M059J (cell line): ENCODE measurements around the gene ZNF678. TPM values are rescaled to one million over a fixed set of nuclear protein-coding genes. Genes with fewer than 3 reads are reported as not detected.

Experiments
- DNase-seq: peaks from one replicate; pipeline ENCODE4 v3.0.0-alpha.2; 2012; ENCODE audit warnings: low read depth
- total RNA-seq: library from RNA; depleted of rRNA; stranded (reverse); fragments of >200 nt; shearing (Covaris generic); gene quantifications from 2 replicates; pipeline ENCODE4 v1.2.3, GENCODE V29; 2014; rRNA removed

The ZNF678 gene
- total RNA-seq, 1 experiment from 2014 or later: 4.1 TPM

DNA sequence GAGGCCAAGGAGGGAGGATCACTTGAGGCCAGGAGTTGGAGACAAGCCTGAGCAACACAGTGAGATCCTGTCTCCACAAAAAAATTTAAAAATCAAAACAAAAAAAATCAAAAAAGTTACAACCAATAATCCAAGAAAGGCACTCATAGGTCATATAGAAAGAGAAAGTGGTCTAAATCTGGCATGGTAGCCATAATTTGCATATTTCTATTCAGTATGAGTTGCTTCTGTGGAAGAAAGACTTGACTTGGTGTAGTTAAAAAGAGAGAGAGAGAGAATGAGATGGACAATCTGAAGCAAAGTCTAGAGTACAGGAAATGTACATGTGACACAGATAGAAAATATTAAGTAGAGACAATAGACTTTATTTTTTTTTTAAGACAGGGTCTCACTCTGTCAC, 149.3 kb downstream of the ZNF678 start:
- no peak for DNase-seq

DNA sequence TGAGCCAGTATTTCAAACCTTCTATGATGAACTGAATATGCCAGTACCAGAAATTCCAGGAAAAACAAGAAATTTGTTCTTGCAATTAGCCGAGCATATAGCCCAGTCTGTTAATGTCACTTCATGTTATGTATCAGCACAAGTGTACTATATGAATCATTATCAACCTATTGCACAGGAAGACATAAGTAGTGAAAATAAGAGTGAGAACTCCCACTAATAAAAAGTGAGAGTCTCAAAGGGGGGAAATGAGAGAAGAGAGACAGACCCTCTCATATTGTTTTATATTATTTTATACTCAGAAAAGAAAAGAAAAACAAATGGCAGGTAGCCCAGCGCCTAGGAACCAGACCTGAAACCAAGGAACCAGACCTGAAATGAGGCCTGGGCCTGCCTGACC, 155.6 kb downstream of the ZNF678 start:
- DNase-seq: no peak

DNA sequence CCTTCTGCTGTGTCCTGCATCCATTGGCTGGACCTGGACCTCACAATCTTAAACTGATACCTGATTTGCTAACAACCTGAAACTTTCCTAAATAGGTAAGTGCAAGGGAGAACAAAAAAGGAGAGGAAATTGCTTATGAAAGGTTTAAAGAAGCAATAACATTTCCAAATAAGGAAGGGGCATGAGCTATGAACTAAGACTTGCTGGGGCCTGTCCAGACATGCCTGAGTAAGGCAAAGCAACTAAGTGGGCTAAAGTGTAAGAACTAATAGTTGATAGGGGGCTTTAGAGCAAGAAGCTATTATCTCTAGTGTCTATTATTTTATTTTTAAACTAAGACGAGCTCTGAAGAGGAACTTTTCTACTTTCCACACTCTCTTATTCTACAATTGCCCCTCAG, 160.1 kb downstream of the ZNF678 start:
- no peak for DNase-seq

DNA sequence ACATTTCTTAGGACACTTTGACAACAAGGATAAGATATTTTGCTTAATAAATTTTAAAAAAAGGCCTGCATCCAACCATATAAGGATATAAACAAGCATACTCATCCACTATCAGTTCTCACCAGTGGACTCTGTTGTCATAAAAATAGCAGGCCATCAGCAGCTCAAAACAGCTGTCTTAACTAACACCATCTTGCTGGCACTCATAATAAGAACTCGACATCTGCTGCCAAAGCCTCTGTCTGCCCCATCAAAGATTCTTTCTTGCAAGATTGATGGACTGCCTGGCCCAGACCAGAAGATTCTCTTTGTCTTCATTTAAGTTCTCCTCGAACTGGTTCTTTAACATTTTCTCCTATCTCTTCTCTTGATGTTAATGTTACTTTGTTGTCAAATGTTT, 161.7 kb downstream of the ZNF678 start:
- no peak for DNase-seq

DNA sequence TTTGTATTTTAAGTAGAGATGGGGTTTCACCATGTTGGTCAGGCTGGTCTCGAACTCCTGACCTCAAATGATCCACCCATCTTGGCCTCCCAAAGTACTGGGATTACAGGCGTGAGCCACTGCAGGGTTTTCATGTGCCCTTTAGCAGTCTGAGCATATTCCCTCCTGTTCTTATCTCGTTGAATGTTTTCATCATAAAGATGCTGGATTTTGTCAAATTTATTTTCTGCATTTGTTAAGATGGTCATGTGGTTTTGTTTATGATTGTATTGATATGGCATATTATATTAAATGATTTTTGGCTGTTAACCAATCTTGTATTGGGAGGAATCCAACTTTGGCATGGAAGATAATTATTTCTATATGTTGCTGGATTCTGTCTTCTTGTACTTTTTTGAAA, 163.0 kb downstream of the ZNF678 start:
- no peak for DNase-seq

Other genes starting within 250 kb of the ZNF678 start
- gene CDC42BPA, start 245.1 kb upstream of the ZNF678 start, total RNA-seq: 15.1 and 21.6 TPM in 2 replicates
- 14.7 and 18.8 TPM in 2 replicates for gene JMJD4, start 171.7 kb downstream of the ZNF678 start, total RNA-seq
- gene SNAP47, start 171.9 kb downstream of the ZNF678 start, total RNA-seq: 53.3 and 65.6 TPM in 2 replicates